ENCODE data around the gene VPS54.

VPS54 gene

GRCh38 chr2:64059270-64059669, 40.0 kb upstream of the VPS54 start:
- DNase-seq (ENCODE audit: low read depth in 2 of 2) = no peak
- TF ChIP-seq CTCF (IDR thresholded peaks at IDR 0.05; ENCODE audit: low read depth, low read length) = no peak
- H3K4me3 ChIP-seq (replicated peaks in 1 of 2; ENCODE audit: low read depth in 2 of 2, low read length in 2 of 2) = no peak overlapping the region

GRCh38 chr2:64056021-64056420, 36.8 kb upstream of the VPS54 start:
- DNase-seq (ENCODE audit: low read depth in 2 of 2) = no peak
- H3K4me3 ChIP-seq (replicated peaks in 1 of 2; ENCODE audit: low read depth in 2 of 2, low read length in 2 of 2) = no peak overlapping the region
- no peak for TF ChIP-seq CTCF (IDR thresholded peaks at IDR 0.05; ENCODE audit: low read depth, low read length)

- TF ChIP-seq CTCF (IDR thresholded peaks at IDR 0.05; ENCODE audit: low read depth, low read length) = no peak
- no peak overlapping the region for H3K4me3 ChIP-seq (replicated peaks in 1 of 2; ENCODE audit: low read depth in 2 of 2, low read length in 2 of 2)
- no peak for DNase-seq (ENCODE audit: low read depth in 2 of 2)
Observed at GRCh38 chr2:64054161-64054915, 35.1 kb upstream of the VPS54 start.

- peak; percentile 46 to 68 for DNase-seq (ENCODE audit: low read depth in 2 of 2)
- H3K4me3 ChIP-seq (replicated peaks in 1 of 2; ENCODE audit: low read depth in 2 of 2, low read length in 2 of 2) = no peak overlapping the region
- TF ChIP-seq CTCF (IDR thresholded peaks at IDR 0.05; ENCODE audit: low read depth, low read length) = no peak
Observed at GRCh38 chr2:64052463-64053241, 33.4 kb upstream of the VPS54 start.

- TF ChIP-seq CTCF (IDR thresholded peaks at IDR 0.05; ENCODE audit: low read depth, low read length) = peak; percentile 93
- DNase-seq (ENCODE audit: low read depth in 2 of 2) = peak; percentile 81 to 83
- H3K4me3 ChIP-seq (replicated peaks in 1 of 2; ENCODE audit: low read depth in 2 of 2, low read length in 2 of 2) = no peak overlapping the region
Observed at GRCh38 chr2:64049633-64050220, 30.5 kb upstream of the VPS54 start.

- H3K4me3 ChIP-seq (replicated peaks in 1 of 2; ENCODE audit: low read depth in 2 of 2, low read length in 2 of 2) = no peak overlapping the region
- no peak for TF ChIP-seq CTCF (IDR thresholded peaks at IDR 0.05; ENCODE audit: low read depth, low read length)
- DNase-seq (ENCODE audit: low read depth in 2 of 2) = no peak
Observed at GRCh38 chr2:64045938-64046337, 26.7 kb upstream of the VPS54 start.
